Esophagus squamous epithelium (tissue), 5 donors: ENCODE measurements around the gene SERP2. TPM values are rescaled to one million over a fixed set of nuclear protein-coding genes. Genes with fewer than 3 reads are reported as not detected.

Experiments
- DNase-seq: peaks from one replicate; lab custom pipeline; 2025; lab: John Stamatoyannopoulos, UW
- H3K27ac ChIP-seq, 4 donors: fragments of 200-600 bp; sonication (generic); one replicate each; pipeline ENCODE4 v1.5.1; 2016 to 2019; ENCODE audit warnings: mild to moderate bottlenecking in 1 of 4
- H3K27me3 ChIP-seq, 4 donors: fragments of 200-600 bp; sonication (generic); 1 replicate in 3 of 4; 2 replicates in 1 of 4; pipeline versions ENCODE4 v1.5.1 to v1.6.0; 2017 to 2021; ENCODE audit warnings: antibody characterized with exemption in 1 of 4
- H3K36me3 ChIP-seq, 3 donors: fragments of 200-600 bp; sonication (generic); one replicate each; pipeline ENCODE4 v1.5.1; 2016 to 2019
- H3K4me1 ChIP-seq, 3 donors: fragments of 200-600 bp; sonication (generic); one replicate each; pipeline ENCODE4 v1.5.1; 2017 to 2019
- H3K4me3 ChIP-seq, 4 donors: fragments of 200-600 bp; sonication (generic); 1 replicate in 3 of 4; 2 replicates in 1 of 4; pipeline ENCODE4 v1.5.1; 2016 to 2019; ENCODE audit warnings: mild to moderate bottlenecking in 2 of 4, moderate library complexity in 1 of 4
- H3K9me3 ChIP-seq, 3 donors: fragments of 200-600 bp; sonication (generic); one replicate each; pipeline ENCODE4 v1.5.1; 2016 to 2019
- POLR2A ChIP-seq, 4 donors: fragments of 450-650 bp; IDR thresholded peaks; one replicate each; pipeline ENCODE4 v1.6.1; 2017; ENCODE audit warnings: antibody characterized with exemption in 4 of 4, mild to moderate bottlenecking in 4 of 4, moderate library complexity in 3 of 4
- WGBS, 2 donors: methylation state at CpG; one replicate each; pipeline ENCODE4 v1.1.5; 2018; 5-methylcytosine and 5-hydroxymethylcytosine counted together
- intact Hi-C: fragments of 100-400 bp; cut with DNase I; formaldehyde crosslinking; loops from one replicate; pipeline ENCODE4 v1.15.0; 2022
- total RNA-seq, 4 donors: library from RNA; depleted of rRNA; stranded (reverse); fragments of >200 nt; gene quantifications; one replicate each; pipeline ENCODE4 v1.1.0, GENCODE V29; 2016
- TF ChIP-seq, protein P1 (sequence below), 6 experiments: fragments of 450-650 bp in 4 of 6; fragments of 200-600 bp in 2 of 6; sonication (generic) in 2 of 6; IDR thresholded peaks; one replicate each; pipeline ENCODE4 v1.5.1; 2016 to 2019; ENCODE audit warnings: antibody characterized with exemption in 6 of 6, mild to moderate bottlenecking in 4 of 6, moderate library complexity in 4 of 6
- donor health status: DM: yes; HTN: yes; CAD: no.

Gene SERP2
- total RNA-seq, 4 donors from 2014 or later, result 0.35 to 3.6 (median 1.5) TPM

DNA sequence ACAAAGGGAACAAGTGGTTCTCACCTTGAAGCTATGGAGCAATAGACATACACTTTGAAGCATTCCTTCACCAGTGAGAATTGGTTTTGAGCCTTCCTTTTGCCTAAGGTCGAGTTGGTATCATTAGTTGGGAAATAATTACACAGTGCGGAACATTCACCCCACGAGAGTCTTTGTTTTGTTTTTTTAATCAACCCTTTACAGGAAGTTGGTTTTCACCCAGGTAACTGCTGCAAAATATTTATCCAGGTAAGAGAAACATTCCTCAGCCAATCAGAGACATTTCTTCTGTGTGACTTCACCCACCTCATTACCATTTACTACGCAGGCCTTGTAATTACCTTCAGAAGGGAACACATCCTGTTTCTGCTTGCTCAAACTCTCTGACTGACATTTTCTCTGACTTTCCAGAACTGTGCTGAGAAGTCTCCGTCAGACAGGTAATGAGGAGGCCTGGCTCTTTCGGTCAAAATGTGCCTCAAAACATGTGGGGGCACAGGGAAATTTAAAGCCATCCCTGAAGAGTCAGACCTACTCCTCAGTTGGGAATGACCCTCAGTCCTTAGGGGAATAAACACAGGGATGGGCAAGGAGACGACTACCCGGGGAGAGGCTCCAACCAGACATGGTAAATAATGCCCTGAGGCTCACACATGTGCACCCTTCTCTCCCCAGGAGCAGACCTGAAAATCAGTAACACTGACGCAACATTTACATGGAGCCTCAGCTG is 22.7 kb upstream of the SERP2 start:
- no peaks in the 10 kb centered on the region for H3K9me3 ChIP-seq
- 66 to 67% methylated on average over 6 to 8 of the region's 9 CpGs for WGBS, 2 donors
- no peaks in the 10 kb centered on the region for H3K27me3 ChIP-seq
- H3K36me3 ChIP-seq, result no peaks in the 10 kb centered on the region
- intact Hi-C loops, result no loop called here
- no peak overlapping the region for H3K4me3 ChIP-seq
- H3K4me1 ChIP-seq, result no peaks in the 10 kb centered on the region
- TF ChIP-seq, protein P1, sequence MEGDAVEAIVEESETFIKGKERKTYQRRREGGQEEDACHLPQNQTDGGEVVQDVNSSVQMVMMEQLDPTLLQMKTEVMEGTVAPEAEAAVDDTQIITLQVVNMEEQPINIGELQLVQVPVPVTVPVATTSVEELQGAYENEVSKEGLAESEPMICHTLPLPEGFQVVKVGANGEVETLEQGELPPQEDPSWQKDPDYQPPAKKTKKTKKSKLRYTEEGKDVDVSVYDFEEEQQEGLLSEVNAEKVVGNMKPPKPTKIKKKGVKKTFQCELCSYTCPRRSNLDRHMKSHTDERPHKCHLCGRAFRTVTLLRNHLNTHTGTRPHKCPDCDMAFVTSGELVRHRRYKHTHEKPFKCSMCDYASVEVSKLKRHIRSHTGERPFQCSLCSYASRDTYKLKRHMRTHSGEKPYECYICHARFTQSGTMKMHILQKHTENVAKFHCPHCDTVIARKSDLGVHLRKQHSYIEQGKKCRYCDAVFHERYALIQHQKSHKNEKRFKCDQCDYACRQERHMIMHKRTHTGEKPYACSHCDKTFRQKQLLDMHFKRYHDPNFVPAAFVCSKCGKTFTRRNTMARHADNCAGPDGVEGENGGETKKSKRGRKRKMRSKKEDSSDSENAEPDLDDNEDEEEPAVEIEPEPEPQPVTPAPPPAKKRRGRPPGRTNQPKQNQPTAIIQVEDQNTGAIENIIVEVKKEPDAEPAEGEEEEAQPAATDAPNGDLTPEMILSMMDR (IDR thresholded peaks at IDR 0.05), result no peak
- no peak for TF ChIP-seq POLR2A (IDR thresholded peaks at IDR 0.05)
- DNase-seq, result no peak
- H3K27ac ChIP-seq, result no peak overlapping the region

DNA sequence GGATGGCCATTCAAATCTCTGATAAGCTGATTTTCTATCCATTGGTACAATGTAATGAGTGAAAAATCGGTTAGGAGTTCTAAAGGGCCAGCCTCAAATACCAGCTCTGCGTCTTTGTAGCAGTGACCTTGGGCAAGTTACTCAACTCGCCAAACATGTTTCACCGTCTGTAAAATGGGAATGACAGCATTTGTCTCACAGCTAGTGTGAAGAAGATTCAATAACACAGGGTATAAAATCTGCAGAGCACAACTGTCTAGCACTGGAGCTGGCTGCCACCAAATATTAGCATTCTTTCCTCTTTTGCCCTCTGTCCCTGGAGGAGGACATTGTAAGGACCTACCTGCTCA is 22.1 kb upstream of the SERP2 start:
- Histone ChIP-seq H3K4me3 (no peak overlapping the region), H3K9me3 (no peaks in the 10 kb centered on the region)
- intact Hi-C loops, result no loop called here

DNA sequence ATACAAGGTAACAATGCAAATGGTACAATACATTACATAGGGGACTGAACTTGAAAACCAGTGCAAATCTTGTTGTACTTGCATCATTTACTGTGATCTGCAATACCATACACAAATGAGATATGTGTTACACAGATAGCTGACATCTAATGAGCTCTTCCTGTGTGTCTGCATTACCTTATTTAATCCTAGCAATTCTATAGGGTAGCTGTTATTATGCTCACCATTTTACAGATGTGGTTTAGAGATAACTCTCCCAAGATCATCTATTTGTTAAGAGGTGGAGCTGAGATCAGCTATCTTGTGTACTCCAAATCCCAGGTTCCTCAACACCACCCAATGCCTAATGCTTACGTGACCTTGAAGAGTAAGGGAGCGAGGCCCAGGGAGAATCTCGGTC is 21.4 kb upstream of the SERP2 start:
- Histone ChIP-seq H3K27me3 (no peaks in the 10 kb centered on the region), H3K4me1 (no peaks in the 10 kb centered on the region), H3K36me3 (no peaks in the 10 kb centered on the region), H3K27ac (no peak overlapping the region), H3K4me3 (no peak overlapping the region), H3K9me3 (no peaks in the 10 kb centered on the region)
- no peak for TF ChIP-seq POLR2A (IDR thresholded peaks at IDR 0.05)
- TF ChIP-seq, protein P1 (IDR thresholded peaks at IDR 0.05), result no peak
- DNase-seq, result no peak
- WGBS, 2 donors, result 76 to 92% methylated on average over 3 of the region's 3 CpGs
- intact Hi-C loops, result no loop called here

More for the DNA sequence above, 22.1 kb upstream of the SERP2 start:
- H3K36me3 ChIP-seq, result no peaks in the 10 kb centered on the region
- no peak for DNase-seq
- no peaks in the 10 kb centered on the region for H3K27me3 ChIP-seq
- no peak for TF ChIP-seq POLR2A (IDR thresholded peaks at IDR 0.05)
- TF ChIP-seq, protein P1 (IDR thresholded peaks at IDR 0.05), result no peak
- 86 to 95% methylated on average over 4 of the region's 4 CpGs for WGBS, 2 donors
- H3K27ac ChIP-seq, result no peak overlapping the region
- no peaks in the 10 kb centered on the region for H3K4me1 ChIP-seq

DNA sequence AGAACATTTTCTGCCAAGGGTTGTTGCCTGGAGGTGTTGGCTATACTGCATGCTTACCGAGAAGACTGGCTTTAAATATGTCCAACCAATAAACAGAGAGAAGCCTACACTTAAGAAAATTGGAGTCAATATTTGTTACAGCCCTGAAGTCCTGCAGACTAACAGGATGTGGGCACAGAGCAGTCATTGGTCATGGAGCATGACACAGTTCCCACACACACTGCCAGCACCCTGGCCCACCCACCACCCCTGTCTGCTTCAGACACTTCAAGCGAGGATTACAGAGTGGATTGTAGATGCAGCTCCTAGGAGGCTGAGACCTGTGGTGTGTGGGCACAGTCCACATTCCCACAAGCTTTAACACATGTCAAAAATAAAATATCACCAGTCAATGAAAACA is 21.0 kb upstream of the SERP2 start:
- WGBS, 2 donors, result 77 to 78% methylated on average over 2 of the region's 2 CpGs
- Histone ChIP-seq H3K27me3 (no peaks in the 10 kb centered on the region), H3K36me3 (no peaks in the 10 kb centered on the region), H3K4me1 (no peaks in the 10 kb centered on the region), H3K4me3 (no peak overlapping the region), H3K27ac (no peak overlapping the region), H3K9me3 (no peaks in the 10 kb centered on the region)
- no peak for TF ChIP-seq POLR2A (IDR thresholded peaks at IDR 0.05)
- TF ChIP-seq, protein P1 (IDR thresholded peaks at IDR 0.05), result no peak
- intact Hi-C loops, result no loop called here
- no peak for DNase-seq

DNA sequence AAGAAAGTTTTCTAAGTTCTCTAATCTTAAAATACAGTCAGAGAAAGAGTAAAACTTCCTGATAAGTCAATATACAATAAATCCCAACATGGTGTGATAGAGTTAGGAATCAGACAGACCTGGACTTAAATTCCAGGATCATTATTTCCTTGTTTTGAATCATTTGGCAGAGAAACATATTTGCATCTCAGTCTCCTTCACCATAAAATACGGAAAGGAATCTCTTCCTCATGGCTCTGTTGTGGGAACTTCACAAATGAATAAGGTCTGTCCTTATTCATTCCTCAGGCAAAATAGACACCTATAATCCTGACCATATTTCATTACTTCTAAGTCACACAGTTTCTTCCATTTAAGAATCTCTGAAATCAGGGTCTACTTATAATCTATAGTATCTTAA is 19.3 kb upstream of the SERP2 start:
- intact Hi-C loops, result no loop called here
- WGBS, 2 donors, result 58 to 83% methylated on average over 1 of the region's 1 CpG
- TF ChIP-seq POLR2A (IDR thresholded peaks at IDR 0.05), result no peak
- TF ChIP-seq, protein P1 (IDR thresholded peaks at IDR 0.05), result no peak
- H3K27ac ChIP-seq, result no peak overlapping the region
- no peak overlapping the region for H3K4me3 ChIP-seq
- H3K27me3 ChIP-seq, result no peaks in the 10 kb centered on the region
- no peak for DNase-seq
- H3K36me3 ChIP-seq, result no peaks in the 10 kb centered on the region
- H3K4me1 ChIP-seq, result no peaks in the 10 kb centered on the region
- no peaks in the 10 kb centered on the region for H3K9me3 ChIP-seq
